ENCODE results near the gene ZNF474.

The ZNF474 gene

DNA sequence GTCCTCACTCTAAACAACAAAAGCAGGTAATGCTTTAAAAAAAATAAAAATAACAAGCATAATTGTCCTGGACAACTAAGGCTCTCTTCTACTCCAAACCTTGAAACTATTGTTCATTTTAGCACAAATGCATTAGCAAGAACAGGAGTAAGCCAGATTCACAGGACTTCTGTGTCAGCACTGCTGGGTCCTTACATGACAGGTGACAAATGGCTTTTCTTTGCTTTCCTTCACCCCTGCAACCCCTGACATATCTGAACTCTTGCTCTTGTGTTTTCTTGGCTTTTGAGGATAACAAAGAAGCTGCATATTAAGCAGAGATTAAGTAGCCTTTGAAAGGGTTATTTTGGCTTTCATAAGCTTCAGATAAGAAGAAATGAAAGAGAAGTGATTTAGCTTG is 71.1 kb downstream of the ZNF474 start:
- H3K27ac ChIP-seq, result no peak overlapping the region
- TF ChIP-seq, protein P1, sequence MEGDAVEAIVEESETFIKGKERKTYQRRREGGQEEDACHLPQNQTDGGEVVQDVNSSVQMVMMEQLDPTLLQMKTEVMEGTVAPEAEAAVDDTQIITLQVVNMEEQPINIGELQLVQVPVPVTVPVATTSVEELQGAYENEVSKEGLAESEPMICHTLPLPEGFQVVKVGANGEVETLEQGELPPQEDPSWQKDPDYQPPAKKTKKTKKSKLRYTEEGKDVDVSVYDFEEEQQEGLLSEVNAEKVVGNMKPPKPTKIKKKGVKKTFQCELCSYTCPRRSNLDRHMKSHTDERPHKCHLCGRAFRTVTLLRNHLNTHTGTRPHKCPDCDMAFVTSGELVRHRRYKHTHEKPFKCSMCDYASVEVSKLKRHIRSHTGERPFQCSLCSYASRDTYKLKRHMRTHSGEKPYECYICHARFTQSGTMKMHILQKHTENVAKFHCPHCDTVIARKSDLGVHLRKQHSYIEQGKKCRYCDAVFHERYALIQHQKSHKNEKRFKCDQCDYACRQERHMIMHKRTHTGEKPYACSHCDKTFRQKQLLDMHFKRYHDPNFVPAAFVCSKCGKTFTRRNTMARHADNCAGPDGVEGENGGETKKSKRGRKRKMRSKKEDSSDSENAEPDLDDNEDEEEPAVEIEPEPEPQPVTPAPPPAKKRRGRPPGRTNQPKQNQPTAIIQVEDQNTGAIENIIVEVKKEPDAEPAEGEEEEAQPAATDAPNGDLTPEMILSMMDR (conservative IDR thresholded peaks at IDR 0.05), result no peak

GRCh38 chr5:122200865-122201264 is 71.5 kb downstream of the ZNF474 start:
- H3K27ac ChIP-seq, result no peak overlapping the region
- TF ChIP-seq, protein P1 (conservative IDR thresholded peaks at IDR 0.05), result no peak

- TF ChIP-seq, protein P1 (conservative IDR thresholded peaks at IDR 0.05), result no peak
- no peak overlapping the region for H3K27ac ChIP-seq
Measured at GRCh38 chr5:122201365-122201764, 72.0 kb downstream of the ZNF474 start.

- TF ChIP-seq, protein P1 (conservative IDR thresholded peaks at IDR 0.05), result no peak
- H3K27ac ChIP-seq, result no peak overlapping the region
Measured at GRCh38 chr5:122202952-122203351, 73.6 kb downstream of the ZNF474 start.

Measured in VCaP (cell line).